ENCODE data around the gene NAA38. TPM values are rescaled to one million over a fixed set of nuclear protein-coding genes. Genes with fewer than 3 reads are reported as not detected.

Gene NAA38
- total RNA-seq, 1 experiment from 2014 or later = 50.2 TPM

DNA sequence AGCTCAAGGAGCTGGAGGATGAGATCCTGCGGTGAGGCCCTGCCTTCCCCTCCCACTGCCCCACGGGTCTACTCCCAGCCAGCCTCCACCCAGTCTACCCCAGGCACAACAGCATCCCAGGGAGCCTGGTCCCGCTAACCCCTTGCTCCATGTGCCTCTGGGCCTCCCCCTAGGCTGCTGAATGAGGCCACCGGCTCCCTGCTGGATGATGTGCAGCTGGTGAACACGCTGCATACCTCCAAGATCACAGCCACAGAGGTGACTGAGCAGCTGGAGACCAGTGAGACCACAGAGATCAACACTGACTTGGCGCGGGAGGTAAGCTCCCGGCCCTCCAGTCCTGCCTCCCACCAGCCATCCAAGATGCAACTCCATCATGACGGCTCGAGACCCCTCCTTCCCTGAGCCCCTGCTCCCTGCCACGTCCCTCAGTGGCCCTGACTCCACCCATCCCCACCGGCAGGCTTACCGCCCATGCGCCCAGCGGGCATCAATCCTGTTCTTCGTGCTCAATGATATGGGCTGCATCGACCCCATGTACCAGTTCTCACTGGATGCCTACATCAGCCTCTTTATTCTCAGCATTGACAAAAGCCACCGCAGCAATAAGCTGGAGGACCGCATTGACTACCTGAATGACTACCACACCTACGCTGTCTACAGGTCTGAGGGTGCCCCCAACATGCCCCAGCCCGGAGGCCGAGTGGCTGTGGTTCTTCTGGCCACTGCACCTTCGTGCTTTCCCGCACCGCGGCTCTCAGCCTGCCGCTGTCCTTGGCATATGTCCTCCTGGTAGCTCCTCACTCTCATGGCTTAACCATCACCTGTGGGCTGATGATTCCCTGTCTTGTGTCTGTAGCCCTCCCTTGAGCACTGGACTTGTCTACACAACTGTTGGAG, 38.4 kb downstream of the NAA38 start:
- no peak for DNase-seq
- Histone ChIP-seq H4K8ac (replicated peaks; ENCODE audit: insufficient read length, low read depth, low read length) (no peak overlapping the region), H3K79me1 (ENCODE audit: insufficient read depth, low read depth, low read length, poor library complexity, severe bottlenecking) (no peaks in the 10 kb centered on the region), H2BK20ac (ENCODE audit: low read depth, low read length, poor library complexity, severe bottlenecking) (no peak overlapping the region), H2BK12ac (ENCODE audit: insufficient read length, low read depth, low read length) (no peak overlapping the region), H4K91ac (ENCODE audit: insufficient read length, low read depth, low read length) (no peak overlapping the region), H3K4me2 (ENCODE audit: insufficient read depth, insufficient read length, low read length) (no peak overlapping the region), H2BK5ac (ENCODE audit: insufficient read length, low read length) (no peak overlapping the region), H2AK5ac (ENCODE audit: insufficient read length, low read length) (no peak overlapping the region), H3K18ac (ENCODE audit: insufficient read length, low read depth, low read length) (no peak overlapping the region), H3K79me2 (ENCODE audit: insufficient read depth, low read length) (no peaks in the 10 kb centered on the region), H3K23me2 (ENCODE audit: insufficient read length, low read depth, low read length, poor library complexity, severe bottlenecking) (no peaks in the 10 kb centered on the region), H4K20me1 (ENCODE audit: control insufficient read depth, insufficient read depth, insufficient read length) (no peaks in the 10 kb centered on the region), H3K9me3 (ENCODE audit: control insufficient read depth, low read depth, low read length) (no peaks in the 10 kb centered on the region), H2AFZ (ENCODE audit: low read length) (no peak overlapping the region), H3T11ph (ENCODE audit: low read length) (no peak overlapping the region), H3K9ac (ENCODE audit: extremely low read depth, insufficient read length, low read length) (no peak overlapping the region), H4K5ac (ENCODE audit: insufficient read length, low read depth, low read length) (no peak overlapping the region), H3K56ac (ENCODE audit: insufficient read length, low read depth, low read length) (no peak overlapping the region), H2BK120ac (ENCODE audit: low read depth, low read length, poor library complexity, severe bottlenecking) (no peak overlapping the region), H3K4ac (ENCODE audit: low read depth, low read length) (no peak overlapping the region), H2BK15ac (ENCODE audit: low read depth, low read length) (no peak overlapping the region), H3K14ac (ENCODE audit: insufficient read depth, low read length) (peak overlapping the region; percentile 27; the same call in 1 of the 2 replicates), H3K27me3 (ENCODE audit: insufficient read depth, low read length) (no peaks in the 10 kb centered on the region; the same call in 1 of the 2 replicates), H3K23ac (ENCODE audit: insufficient read length, low read depth, low read length) (no peak overlapping the region), H3K27ac (ENCODE audit: insufficient read length, low read depth, low read length) (no peak overlapping the region), H3K4me1 (ENCODE audit: insufficient read depth, low read length) (no peaks in the 10 kb centered on the region)
- H3K27me3 Mint-ChIP-seq (ENCODE audit: low read depth) = peaks cover 44% of the 10 kb centered on the region
- no peaks in the 10 kb centered on the region for H3K9me3 Mint-ChIP-seq
- peak overlapping the region in 1 of 3 experiments; percentile 84; a peak in 1 of 7 replicates for H3K27ac Mint-ChIP-seq
- H3K36me3 Mint-ChIP-seq (ENCODE audit: insufficient read depth in 1 of 3, low read depth in 3 of 3) = no peaks in the 10 kb centered on the region
- H3K4me3 Mint-ChIP-seq = no peak overlapping the region
- TF ChIP-seq CTCF (conservative IDR thresholded peaks at IDR 0.05) = no peak
- peaks cover 8% of the 10 kb centered on the region in 2 experiments for H3K4me1 Mint-ChIP-seq
- no CpG with 5 or more reads among the region's 27 CpGs for WGBS (ENCODE audit: extremely low coverage, insufficient read length, low lambda C conversion rate)

All from H9 (cell line).